Tibial artery (tissue), 4 donors: ENCODE results near the gene SHISA2.
A peak's percentile ranks its signal among the peaks of the same experiment; 100 is the strongest.

Source experiments
- DNase-seq, 2 donors: peaks; one replicate each; pipeline ENCODE4 v3.0.0-alpha.2; 2019
- H3K27ac ChIP-seq, 2 donors: fragments of 200-600 bp; sonication (generic) in 1 of 2; 1 replicate in 1 of 2; 2 replicates in 1 of 2; pipeline ENCODE4 v1.5.1; 2018 to 2019; ENCODE audit warnings: mild to moderate bottlenecking in 1 of 2
- H3K27me3 ChIP-seq, 2 donors: fragments of 200-600 bp; sonication (generic) in 1 of 2; one replicate each; pipeline versions ENCODE4 v1.5.1 to v1.6.0; 2016 to 2019
- H3K36me3 ChIP-seq, 3 donors: fragments of 200-600 bp; sonication (generic) in 2 of 3; one replicate each; pipeline ENCODE4 v1.5.1; 2016 to 2019; ENCODE audit warnings: mild to moderate bottlenecking in 2 of 3
- H3K4me1 ChIP-seq, 4 donors: fragments of 200-600 bp; sonication (generic) in 2 of 4; 1 replicate in 3 of 4; 2 replicates in 1 of 4; pipeline ENCODE4 v1.5.1; 2016 to 2019
- H3K4me3 ChIP-seq, 2 donors: fragments of 200-600 bp; sonication (generic) in 1 of 2; 1 replicate in 1 of 2; 2 replicates in 1 of 2; pipeline ENCODE4 v1.5.1; 2018 to 2019; ENCODE audit warnings: mild to moderate bottlenecking in 2 of 2
- H3K9me3 ChIP-seq, 3 donors: fragments of 200-600 bp; sonication (generic) in 1 of 3; one replicate each; pipeline ENCODE4 v1.5.1; 2016 to 2019
- intact Hi-C: fragments of 100-400 bp; cut with DNase I; formaldehyde crosslinking; loops from one replicate; pipeline ENCODE4 v1.15.0; 2023; ENCODE audit warnings: low total_unique reads
- TF ChIP-seq, protein P1 (sequence below), 2 experiments: fragments of 200-600 bp in 1 of 2; fragments of 450-650 bp in 1 of 2; IDR thresholded peaks; one replicate each; pipeline ENCODE4 v1.5.1; 2017 to 2019; ENCODE audit warnings: antibody characterized with exemption in 2 of 2, mild to moderate bottlenecking in 1 of 2, moderate library complexity in 1 of 2

SHISA2 gene

DNA sequence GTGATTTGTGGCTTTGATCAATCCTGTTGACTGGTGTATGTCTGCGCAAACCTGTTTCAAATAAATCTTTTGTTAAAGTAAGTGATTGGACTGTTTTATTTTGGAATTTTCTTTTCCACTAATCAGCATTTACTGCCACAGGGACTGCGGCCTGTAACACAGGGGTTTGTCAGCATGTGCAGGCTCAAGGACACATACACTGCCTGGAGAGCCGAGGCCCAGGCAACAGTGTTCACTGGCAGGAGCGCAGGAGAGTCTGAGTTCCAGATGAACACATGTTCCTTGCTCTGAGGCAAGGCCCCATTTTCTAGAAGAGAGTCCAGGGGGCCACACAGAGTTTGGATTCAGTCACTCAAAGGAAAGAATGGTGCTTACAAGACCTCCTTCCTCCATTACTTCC, 26.0 kb downstream of the SHISA2 start:
- H3K27ac ChIP-seq = no peak overlapping the region
- H3K36me3 ChIP-seq = no peaks in the 10 kb centered on the region
- no peak for DNase-seq
- TF ChIP-seq, protein P1, sequence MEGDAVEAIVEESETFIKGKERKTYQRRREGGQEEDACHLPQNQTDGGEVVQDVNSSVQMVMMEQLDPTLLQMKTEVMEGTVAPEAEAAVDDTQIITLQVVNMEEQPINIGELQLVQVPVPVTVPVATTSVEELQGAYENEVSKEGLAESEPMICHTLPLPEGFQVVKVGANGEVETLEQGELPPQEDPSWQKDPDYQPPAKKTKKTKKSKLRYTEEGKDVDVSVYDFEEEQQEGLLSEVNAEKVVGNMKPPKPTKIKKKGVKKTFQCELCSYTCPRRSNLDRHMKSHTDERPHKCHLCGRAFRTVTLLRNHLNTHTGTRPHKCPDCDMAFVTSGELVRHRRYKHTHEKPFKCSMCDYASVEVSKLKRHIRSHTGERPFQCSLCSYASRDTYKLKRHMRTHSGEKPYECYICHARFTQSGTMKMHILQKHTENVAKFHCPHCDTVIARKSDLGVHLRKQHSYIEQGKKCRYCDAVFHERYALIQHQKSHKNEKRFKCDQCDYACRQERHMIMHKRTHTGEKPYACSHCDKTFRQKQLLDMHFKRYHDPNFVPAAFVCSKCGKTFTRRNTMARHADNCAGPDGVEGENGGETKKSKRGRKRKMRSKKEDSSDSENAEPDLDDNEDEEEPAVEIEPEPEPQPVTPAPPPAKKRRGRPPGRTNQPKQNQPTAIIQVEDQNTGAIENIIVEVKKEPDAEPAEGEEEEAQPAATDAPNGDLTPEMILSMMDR (IDR thresholded peaks at IDR 0.05) = no peak
- H3K27me3 ChIP-seq = no peaks in the 10 kb centered on the region
- intact Hi-C loops = no loop called here
- H3K4me1 ChIP-seq = peaks cover 0 to 23% (median 4%) of the 10 kb centered on the region in 4 donors
- H3K4me3 ChIP-seq = no peak overlapping the region
- H3K9me3 ChIP-seq = no peaks in the 10 kb centered on the region

DNA sequence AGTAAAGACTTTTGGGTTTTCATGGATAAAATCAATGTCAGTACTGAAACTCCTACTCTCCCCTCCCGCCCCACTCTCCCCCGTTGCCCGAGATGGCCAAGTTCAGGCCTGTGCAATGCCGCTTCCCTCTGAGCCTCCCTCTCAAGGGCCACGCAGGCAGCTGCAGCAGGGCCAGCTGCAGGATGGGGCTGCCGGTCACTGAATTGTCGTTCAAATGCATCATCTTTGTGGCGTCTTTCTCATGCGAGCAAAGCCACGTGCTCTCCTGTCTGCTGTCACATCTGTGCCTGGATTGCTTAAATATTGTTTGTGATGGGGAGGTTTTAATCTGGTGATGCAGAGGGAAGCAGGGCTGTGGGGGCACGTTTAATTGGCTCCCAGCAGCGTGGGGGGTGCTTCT, 26.6 kb downstream of the SHISA2 start:
- peaks cover 0 to 23% (median 4%) of the 10 kb centered on the region in 4 donors for H3K4me1 ChIP-seq
- TF ChIP-seq, protein P1 (IDR thresholded peaks at IDR 0.05) = no peak
- DNase-seq = no peak
- intact Hi-C loops = no loop called here
- no peak overlapping the region for H3K27ac ChIP-seq
- H3K9me3 ChIP-seq = no peaks in the 10 kb centered on the region
- no peak overlapping the region for H3K4me3 ChIP-seq
- no peaks in the 10 kb centered on the region for H3K36me3 ChIP-seq
- H3K27me3 ChIP-seq = no peaks in the 10 kb centered on the region

DNA sequence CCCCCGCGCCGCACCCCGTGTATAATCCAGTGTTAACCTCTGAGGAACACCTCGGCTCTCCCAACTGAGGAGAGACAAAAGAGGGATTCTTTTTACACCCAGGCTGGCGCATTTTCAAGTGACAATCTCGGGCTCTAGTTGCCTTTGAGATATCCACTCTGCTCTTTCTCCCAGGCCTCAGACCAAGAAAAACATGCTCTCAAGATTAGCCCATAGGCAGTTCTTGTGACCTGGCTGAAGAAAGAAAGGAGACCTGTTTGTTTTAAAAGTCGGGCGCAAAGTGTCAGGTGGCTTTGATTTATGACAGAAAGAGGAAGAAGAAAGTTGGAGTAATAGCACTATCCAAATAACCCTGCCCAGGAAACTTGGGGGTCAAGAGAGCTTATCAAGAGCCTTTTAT, 27.3 kb downstream of the SHISA2 start:
- Histone ChIP-seq H3K27me3 (peaks cover 0 to under 1% of the 10 kb centered on the region in 2 donors), H3K4me3 (no peak overlapping the region), H3K9me3 (no peaks in the 10 kb centered on the region), H3K36me3 (no peaks in the 10 kb centered on the region), H3K4me1 (peaks cover 0 to 23% (median 4%) of the 10 kb centered on the region in 4 donors), H3K27ac (no peak overlapping the region)
- DNase-seq = no peak
- intact Hi-C loops = no loop called here
- TF ChIP-seq, protein P1 (IDR thresholded peaks at IDR 0.05) = no peak

DNA sequence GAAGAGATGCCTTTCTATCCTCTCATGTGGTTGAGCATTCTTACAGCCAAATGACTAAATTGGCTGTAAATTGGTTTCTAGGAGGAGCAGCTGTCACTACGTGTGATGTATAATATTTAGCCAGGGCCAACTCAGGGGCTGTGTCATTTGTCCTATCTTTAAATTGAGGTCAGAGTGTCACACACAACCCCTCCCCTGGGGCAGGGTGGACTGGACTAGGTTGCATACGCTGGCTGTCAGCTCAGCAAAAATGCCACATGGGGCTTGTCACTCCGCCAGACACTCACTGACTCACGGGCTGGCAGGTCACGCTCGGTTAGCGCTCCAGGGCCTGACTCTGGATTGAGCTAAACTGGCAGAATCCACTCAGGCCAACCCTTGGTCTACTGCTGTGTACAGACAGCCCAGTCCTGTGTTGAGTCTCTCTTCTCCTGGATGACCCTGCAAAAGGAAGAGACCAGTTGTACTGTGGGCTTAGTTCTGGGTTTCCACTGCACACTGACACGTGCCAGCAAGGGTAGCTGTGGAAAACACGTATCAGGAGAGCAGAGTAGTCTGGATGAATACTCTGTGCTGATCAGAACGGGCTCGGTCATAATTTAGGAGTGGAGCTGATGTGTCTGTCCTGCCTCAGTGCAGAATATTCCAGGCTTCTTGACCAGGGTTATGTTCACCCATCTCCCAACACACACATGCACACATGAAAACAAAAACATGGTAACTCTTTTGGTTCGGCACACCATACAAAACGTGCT, 29.1 kb downstream of the SHISA2 start:
- no peak overlapping the region for H3K27ac ChIP-seq

DNA sequence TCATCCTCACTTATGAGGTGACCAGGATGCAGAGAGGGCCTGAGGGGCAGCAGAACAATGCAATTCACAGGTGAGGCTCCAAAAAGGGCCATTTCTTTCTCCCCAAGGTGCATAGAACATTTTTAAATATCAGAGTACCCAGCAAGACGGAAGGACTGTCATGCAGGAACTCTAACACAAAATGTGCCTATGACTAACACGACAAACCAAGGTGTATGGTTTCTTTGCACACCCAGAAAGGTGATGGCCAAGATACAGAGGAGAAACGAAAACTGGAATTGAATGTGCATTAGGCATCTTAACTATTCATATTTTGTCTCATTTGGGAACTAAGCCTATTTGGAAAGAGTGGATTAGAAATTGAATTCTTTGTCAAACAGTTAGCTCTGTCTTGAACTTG, 29.9 kb downstream of the SHISA2 start:
- Histone ChIP-seq H3K36me3 (no peaks in the 10 kb centered on the region), H3K27me3 (peaks cover 0 to 3% of the 10 kb centered on the region in 2 donors), H3K4me3 (no peak overlapping the region), H3K9me3 (no peaks in the 10 kb centered on the region), H3K27ac (no peak overlapping the region), H3K4me1 (peaks cover 0 to 27% (median 4%) of the 10 kb centered on the region in 4 donors)
- TF ChIP-seq, protein P1 (IDR thresholded peaks at IDR 0.05) = no peak
- no peak for DNase-seq
- intact Hi-C loops = no loop called here

More for the DNA sequence above, 29.1 kb downstream of the SHISA2 start:
- no peaks in the 10 kb centered on the region for H3K36me3 ChIP-seq
- H3K27me3 ChIP-seq = peaks cover 0 to 3% of the 10 kb centered on the region in 2 donors
- TF ChIP-seq, protein P1 (IDR thresholded peaks at IDR 0.05) = no peak
- peaks cover 0 to 23% (median 4%) of the 10 kb centered on the region in 4 donors for H3K4me1 ChIP-seq
- intact Hi-C loops = no loop called here
- H3K4me3 ChIP-seq = no peak overlapping the region
- H3K9me3 ChIP-seq = no peaks in the 10 kb centered on the region
- peak; percentile 68 to 81 for DNase-seq
